ENCODE measurements around the gene RPS6KA2.

The RPS6KA2 gene

DNA sequence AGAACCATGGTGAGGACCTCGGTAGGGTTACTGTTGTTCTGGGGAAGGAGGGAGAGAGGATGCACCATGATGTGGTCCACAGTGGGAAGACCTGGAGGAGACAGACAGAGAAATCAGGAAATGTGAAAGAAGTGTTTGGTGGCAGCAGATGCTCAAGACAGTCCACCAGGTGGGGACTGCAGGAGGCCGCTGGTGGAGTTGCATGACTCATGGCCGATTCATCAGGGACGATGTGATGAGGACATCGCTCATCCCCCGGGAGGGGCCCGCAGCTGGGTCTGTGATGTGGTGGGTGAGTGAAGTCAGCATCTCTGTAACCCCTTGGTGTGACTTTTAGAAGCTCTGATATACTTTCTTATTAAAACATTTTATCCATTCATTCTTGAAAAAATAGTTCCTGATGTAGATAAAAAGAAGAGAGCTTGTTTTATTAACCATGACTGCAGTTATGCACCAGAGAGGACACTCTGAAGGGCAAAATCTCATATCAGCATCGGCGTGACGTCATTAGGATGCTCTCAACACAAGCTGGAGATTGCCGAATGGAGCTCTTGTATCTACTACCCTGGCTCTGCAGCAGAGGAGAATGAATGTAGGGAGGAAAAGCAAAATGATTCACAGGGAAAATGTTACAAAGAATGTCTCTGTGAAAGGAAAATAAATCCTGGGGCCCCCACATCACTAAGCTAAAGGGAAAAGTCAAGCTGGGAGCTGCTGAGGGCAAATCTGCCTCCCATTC, 111.8 kb downstream of the RPS6KA2 start:
- Histone ChIP-seq H3K4me2 (ENCODE audit: insufficient read depth, low read length) (no peak overlapping the region), H3K9me3 (ENCODE audit: insufficient read depth, low read length, severe bottlenecking) (peaks cover 3% of the 10 kb centered on the region), H3K27ac (ENCODE audit: low read length) (no peak overlapping the region), H3K27me3 (ENCODE audit: insufficient read depth, low read length, poor library complexity) (no peaks in the 10 kb centered on the region), H4K20me1 (ENCODE audit: insufficient read depth, low read length) (no peaks in the 10 kb centered on the region), H3K4me3 (ENCODE audit: low read depth in 1 of 2, low read length in 2 of 2) (no peak overlapping the region), H3K4me1 (ENCODE audit: insufficient read depth, low read length) (no peaks in the 10 kb centered on the region), H2AFZ (ENCODE audit: low read depth, low read length) (no peak overlapping the region), H3K36me3 (ENCODE audit: insufficient read depth, low read length) (no peaks in the 10 kb centered on the region), H3K9ac (ENCODE audit: low read depth, low read length) (no peak overlapping the region), H3K79me2 (ENCODE audit: insufficient read depth, low read length) (no peaks in the 10 kb centered on the region)
- ATAC-seq (ENCODE audit: insufficient read depth, low read depth) (peak; percentile 91), DNase-seq (peak; percentile 63)
- peak; percentile 27 for TF ChIP-seq CTCF (IDR thresholded peaks at IDR 0.05; ENCODE audit: borderline replicate concordance, extremely low read depth, low read length, poor library complexity, severe bottlenecking)
- no peak for TF ChIP-seq EZH2 (IDR thresholded peaks at IDR 0.05; ENCODE audit: borderline replicate concordance, low read depth, low read length, severe bottlenecking)

DNA sequence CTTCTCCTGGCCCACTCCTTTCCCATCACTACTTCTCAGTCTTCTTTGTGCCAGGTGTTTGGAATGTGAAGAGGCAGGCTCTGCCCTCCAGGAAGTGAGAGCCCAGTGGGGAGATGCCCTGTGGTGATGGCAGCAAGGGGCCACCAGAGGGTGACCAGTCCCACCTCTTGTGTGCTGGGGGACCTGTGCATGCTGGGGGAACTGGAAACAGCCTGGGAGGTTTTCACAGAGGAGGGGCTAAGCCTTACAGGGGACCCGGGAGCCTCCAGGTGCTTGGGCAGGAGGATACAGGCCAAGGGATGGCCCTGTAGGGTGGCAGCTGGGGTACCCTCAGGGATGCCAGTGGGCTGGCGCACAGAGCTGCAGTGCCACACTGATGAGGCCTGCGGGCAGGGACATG, 112.9 kb downstream of the RPS6KA2 start:
- no peaks in the 10 kb centered on the region for H3K36me3 ChIP-seq (ENCODE audit: insufficient read depth, low read length)
- H3K9ac ChIP-seq (ENCODE audit: low read depth, low read length): no peak overlapping the region
- no peak overlapping the region for H3K4me2 ChIP-seq (ENCODE audit: insufficient read depth, low read length)
- peaks cover 3% of the 10 kb centered on the region for H3K9me3 ChIP-seq (ENCODE audit: insufficient read depth, low read length, severe bottlenecking)
- no peak for ATAC-seq (ENCODE audit: insufficient read depth, low read depth)
- no peaks in the 10 kb centered on the region for H4K20me1 ChIP-seq (ENCODE audit: insufficient read depth, low read length)
- no peaks in the 10 kb centered on the region for H3K27me3 ChIP-seq (ENCODE audit: insufficient read depth, low read length, poor library complexity)
- no peaks in the 10 kb centered on the region for H3K4me1 ChIP-seq (ENCODE audit: insufficient read depth, low read length)
- H2AFZ ChIP-seq (ENCODE audit: low read depth, low read length): no peak overlapping the region
- TF ChIP-seq CTCF (IDR thresholded peaks at IDR 0.05; ENCODE audit: borderline replicate concordance, extremely low read depth, low read length, poor library complexity, severe bottlenecking): no peak
- TF ChIP-seq EZH2 (IDR thresholded peaks at IDR 0.05; ENCODE audit: borderline replicate concordance, low read depth, low read length, severe bottlenecking): no peak
- H3K27ac ChIP-seq (ENCODE audit: low read length): no peak overlapping the region
- H3K79me2 ChIP-seq (ENCODE audit: insufficient read depth, low read length): no peaks in the 10 kb centered on the region
- no peak for DNase-seq
- no peak overlapping the region for H3K4me3 ChIP-seq (ENCODE audit: low read depth in 1 of 2, low read length in 2 of 2)

- H3K27me3 ChIP-seq (ENCODE audit: insufficient read depth, low read length, poor library complexity): no peaks in the 10 kb centered on the region
- no peak overlapping the region for H3K4me2 ChIP-seq (ENCODE audit: insufficient read depth, low read length)
- H4K20me1 ChIP-seq (ENCODE audit: insufficient read depth, low read length): no peaks in the 10 kb centered on the region
- ATAC-seq (ENCODE audit: insufficient read depth, low read depth) (0 out of 3 replicates have a peak, but pooled peaks have one; percentile 41), DNase-seq (no peak)
- H3K79me2 ChIP-seq (ENCODE audit: insufficient read depth, low read length): no peaks in the 10 kb centered on the region
- no peak overlapping the region for H3K9ac ChIP-seq (ENCODE audit: low read depth, low read length)
- TF ChIP-seq CTCF (IDR thresholded peaks at IDR 0.05; ENCODE audit: borderline replicate concordance, extremely low read depth, low read length, poor library complexity, severe bottlenecking) (no peak), EZH2 (IDR thresholded peaks at IDR 0.05; ENCODE audit: borderline replicate concordance, low read depth, low read length, severe bottlenecking) (no peak)
- no peak overlapping the region for H2AFZ ChIP-seq (ENCODE audit: low read depth, low read length)
- no peaks in the 10 kb centered on the region for H3K36me3 ChIP-seq (ENCODE audit: insufficient read depth, low read length)
- no peaks in the 10 kb centered on the region for H3K4me1 ChIP-seq (ENCODE audit: insufficient read depth, low read length)
- no peak overlapping the region for H3K27ac ChIP-seq (ENCODE audit: low read length)
- no peaks in the 10 kb centered on the region for H3K9me3 ChIP-seq (ENCODE audit: insufficient read depth, low read length, severe bottlenecking)
- no peak overlapping the region for H3K4me3 ChIP-seq (ENCODE audit: low read depth in 1 of 2, low read length in 2 of 2)
These were observed 114.5 kb downstream of the RPS6KA2 start for GRCh38 chr6:166512567-166512966.
